ENCODE measurements around the gene PAH.
"Not testable (repeated sequence)": the region's sequence is repeated elsewhere in the genome, so short reads cannot be mapped to it uniquely, and the experiment has no call there.

The PAH gene

DNA sequence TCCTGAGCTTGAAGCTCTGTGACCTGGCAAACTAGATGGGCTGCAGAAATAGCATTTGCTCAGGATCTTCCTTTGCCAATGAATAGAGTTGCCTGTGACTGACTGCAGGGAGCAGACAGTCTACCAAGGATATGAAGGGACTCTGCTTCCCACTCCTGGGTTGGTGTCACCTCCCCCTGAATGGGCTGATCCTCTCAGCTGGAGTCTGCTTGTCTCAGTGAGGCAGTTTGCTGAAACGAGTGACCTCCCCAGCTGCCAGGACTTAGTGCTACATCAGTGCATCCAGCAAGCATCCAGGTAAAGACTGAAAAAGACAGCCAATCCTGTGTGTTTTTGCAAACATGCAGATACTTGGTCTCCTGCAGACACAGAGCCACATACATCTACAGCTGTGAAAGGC lies 28.5 kb downstream of the PAH start:
- no peak for DNase-seq

DNA sequence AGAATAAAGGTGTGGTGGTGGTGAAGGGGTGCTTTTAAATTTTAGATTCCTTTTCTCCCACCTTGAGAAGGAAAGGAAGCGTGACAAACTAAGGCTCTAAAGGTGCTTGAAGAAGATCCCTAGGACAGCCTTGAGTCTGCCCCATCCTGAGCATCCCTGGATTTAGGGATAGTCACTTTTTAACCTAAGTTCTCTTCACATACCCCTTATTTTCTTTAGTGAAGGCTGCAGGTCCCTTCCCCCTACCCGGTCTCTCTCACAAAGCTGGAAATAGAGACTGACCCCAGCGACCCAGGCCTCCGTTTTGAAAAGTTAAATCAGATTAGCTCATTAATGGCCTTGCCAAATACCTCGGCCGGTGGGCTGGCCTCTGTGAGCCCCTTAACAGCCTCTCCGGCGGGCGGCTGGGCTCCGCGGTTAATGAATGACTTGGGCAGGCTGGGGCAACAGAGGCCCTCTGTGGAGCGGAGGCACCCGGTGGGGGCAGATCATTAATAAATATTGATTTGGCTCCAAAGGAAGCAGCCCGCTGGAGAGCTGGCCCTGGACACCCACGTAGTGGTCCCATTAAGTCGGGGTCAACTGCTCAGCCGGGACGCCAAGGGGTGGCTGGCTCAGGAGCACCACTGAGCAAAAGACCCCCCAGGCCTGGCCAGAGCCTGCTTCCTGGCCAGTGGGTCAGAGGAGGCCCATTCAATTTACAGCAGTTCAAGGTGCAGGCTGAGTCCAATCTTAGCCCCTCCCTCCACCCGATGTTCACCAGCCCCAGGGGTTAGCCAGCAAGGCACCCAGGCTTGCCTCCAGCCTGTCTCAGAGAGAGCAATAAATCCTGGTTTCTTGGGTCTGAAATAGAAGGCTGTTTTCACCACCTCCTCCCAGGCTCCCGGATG lies 31.8 kb downstream of the PAH start:
- DNase-seq = no peak

DNA sequence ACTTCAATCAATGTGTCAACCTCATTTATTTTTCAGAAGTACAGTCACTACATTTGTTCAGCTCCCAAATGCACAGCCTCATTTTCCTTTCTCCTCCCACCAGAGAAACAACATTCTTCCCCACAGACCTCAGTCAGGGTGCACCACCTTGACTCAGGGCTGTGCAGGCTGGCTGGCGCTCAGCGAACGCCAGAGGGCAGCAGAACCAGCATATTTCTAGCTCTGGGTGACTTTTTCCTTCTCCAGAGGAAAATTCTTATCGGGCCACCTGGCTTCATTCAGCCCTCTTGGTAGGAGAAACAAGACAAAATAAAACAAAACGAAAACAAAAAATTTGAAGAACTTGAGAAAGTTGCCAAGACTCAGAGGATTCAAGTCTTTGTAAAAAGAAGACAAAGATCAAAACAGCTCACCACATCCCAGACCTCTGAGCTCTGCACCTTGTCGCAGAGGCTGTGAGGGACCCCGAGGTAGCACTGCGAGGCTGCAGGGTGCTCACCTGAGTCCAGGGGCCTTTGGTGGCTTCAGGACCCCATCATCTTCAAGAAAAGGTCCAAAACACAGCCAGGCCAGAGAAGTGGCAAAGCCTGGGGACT lies 33.7 kb downstream of the PAH start:
- DNase-seq = peak in 1 of 2 donors; percentile 41

DNA sequence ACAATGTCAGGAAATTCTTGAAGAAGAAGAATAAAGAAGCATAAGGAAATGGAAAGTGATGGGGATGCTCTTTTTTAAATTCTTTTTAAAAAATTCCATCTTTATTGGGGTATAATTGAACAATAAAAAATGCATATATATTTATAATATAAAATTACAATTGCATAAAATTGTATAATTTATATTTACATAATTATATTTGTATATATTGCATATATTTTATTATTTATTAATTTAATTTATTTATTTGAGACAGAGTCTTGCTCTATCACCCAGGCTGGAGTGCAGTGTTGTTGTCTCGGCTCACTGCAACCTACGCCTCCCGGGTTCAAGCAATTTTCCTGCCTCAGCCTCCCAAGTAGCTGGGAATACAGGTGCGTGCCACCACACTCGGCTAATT lies 36.3 kb downstream of the PAH start:
- no peak for DNase-seq

DNA sequence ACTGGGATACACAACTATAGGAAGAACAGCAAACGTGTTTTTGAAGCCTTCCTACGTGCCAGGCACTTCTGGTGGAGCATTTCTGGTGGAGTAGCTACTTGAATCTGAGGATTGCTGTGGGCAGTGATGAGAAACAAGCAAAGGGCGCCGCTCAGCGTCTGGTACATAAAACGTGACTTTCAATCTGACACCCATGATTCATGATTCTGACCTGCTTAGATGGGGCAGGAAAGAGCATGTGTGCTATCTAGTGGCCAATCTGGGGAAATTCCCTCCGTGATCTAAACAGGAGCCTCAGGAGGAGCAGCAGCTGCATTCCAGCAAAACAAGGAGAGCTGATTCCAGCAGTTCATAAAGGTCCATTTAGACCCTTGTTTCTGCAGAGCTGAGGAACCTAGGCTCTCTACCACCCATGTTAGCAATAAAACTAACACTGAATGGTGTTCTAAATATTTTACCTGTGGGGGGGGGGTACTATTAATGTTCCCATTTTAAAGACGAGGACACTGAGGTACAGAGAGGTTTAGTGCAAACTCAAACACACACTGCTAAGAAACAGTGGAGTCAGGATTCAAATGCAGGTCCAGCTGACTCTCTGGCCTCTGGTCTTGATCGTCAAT lies 37.8 kb downstream of the PAH start:
- DNase-seq = no peak

DNA sequence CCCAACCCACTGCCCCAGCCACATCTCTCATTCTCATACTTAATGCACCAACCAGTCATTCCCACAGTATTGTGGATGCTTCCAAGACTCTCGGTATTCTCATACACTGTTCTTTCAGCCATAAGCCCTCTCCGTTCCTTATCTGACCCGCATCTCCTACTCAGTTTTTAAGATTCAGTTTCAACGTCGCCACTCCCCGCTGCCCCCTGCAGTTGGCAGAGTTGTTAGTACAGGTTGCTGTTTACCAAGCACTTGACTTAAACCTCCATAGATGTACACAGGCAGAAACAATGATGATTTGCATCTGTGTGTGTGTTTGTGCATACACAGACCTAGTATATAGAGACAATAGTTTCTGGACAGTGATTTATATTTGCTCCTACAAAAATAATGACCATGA lies 40.2 kb downstream of the PAH start:
- no peak for DNase-seq

DNA sequence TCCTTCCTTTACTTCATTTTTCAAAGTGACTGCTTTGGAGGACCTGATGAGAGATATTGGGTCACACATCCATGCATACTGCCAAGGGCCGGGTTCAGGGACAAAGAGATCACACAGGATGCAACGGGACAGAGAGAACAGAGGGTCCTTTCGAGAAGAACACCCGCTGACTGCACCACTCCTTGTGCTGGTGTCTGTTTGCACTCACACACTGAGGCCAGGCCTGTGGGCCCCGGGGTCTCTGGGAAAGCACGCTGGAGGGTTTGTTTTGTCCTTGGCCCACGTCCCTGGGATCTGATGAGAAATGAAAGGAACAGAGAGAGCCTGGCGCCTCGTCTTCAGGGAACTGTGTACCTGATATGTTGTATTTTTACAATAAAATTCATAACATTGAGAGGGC lies 42.2 kb downstream of the PAH start:
- no peak for DNase-seq

DNA sequence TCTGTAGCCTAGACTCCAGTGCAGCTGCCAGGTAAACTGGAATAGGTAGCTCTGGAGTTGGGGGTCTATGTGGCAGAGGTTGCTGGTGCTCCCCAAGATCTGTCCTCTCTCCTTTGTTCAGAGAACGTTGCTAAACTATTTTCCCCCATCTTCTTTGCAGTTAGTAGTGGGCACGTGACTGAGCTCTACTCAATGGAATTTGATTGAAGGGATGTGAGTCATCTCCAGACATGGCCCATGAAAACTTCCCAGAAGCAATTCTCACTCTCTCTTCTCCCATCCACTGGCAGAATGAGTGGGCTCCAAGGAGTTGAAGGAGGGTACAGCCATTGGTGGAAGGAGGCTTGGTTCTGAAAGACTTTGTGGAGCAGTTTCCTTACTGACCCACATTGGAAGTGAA lies 44.0 kb downstream of the PAH start:
- DNase-seq = no peak

DNA sequence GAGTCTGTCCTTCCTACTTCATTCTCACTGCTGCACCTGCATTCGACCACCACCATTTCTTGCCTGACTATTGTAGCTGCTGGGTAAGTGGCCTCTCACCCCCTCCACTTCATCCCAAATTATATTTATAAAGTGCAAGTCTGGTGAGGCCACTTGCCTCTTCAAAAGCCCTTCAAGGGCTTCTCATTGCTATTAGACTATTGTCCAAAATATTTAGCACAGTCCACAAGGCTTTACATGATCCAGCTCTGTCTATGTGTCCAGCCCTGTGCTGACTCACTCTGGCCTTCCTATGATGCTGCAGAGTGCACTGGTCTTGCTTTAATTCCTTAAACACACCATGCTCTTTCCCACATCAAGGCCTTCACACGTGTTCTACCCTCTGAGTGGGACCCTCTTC lies 46.0 kb downstream of the PAH start:
- DNase-seq = no peak

DNA sequence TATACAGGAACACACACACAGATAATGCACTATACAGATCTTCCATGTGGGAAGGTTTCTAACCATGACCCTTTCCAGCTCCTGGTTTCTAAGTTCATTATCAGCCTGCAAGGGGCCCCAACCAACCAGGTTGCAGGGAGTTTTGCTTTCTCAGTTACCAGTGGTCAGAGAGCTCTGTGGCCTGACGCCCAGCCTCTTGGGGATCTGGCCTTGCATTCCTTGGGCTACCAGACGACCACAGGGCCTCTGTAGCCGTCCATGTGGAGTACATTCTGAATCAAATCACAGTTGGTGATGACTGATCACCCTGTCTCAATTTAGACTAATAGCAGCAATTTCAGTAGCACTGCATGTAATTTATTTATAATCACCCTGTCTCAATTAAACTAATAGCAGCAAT lies 47.5 kb downstream of the PAH start:
- DNase-seq = no peak

DNA sequence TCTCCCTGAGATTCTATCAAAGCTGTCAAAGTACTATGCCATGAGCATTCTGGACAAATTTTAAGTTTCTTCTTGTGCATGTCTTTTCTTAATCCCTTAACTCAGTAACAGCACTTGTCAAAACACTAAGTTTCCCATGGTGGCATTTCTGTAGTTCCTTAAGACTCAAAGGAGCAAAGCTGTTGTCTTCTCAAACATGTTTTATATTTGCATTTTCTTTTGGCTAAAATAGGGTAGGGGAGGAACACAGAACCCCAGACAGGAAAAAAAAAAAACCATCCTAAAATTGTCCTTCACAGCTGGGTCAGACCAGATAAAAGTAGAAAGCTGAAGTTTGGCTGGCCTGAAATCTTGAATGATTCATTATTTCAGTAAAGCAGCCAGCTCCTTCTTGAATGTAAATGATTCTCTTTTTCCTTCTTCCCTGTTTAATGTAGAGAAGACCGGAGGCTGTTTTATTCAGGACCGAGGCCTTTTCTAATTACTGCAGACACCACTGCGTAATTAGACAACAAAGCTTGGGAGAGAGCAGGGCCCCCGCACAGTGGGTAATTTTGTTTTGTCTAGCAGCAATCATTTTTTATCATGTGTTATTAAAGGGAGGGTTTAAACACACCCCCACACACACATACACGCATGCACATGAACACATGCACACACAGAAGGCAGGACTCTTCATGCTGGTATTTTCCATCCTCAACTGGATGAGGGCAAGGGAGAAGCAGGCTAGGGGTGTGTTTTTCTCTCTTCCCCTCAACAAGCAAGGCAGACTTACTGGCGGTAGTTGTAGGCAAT lies 51.0 kb downstream of the PAH start:
- no peak for DNase-seq

DNA sequence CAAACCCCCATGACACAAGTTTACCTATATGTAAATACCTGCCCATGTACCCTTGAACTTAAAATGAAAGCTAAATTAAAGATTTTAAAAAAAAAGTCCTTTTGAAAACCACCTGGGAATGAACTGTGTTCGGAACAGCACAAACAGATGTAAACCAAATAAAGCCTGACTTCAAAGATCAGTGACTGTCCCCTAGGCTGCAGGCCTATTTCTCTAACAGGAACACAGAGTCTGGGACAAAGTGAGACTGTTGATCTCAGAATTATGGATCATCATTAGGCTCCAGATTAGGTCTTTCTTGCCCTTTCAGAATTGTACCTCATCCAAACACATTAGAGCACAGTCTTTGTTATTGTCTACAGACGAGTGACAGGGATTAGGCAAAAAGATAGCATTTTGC lies 54.6 kb downstream of the PAH start:
- DNase-seq = no peak

DNA sequence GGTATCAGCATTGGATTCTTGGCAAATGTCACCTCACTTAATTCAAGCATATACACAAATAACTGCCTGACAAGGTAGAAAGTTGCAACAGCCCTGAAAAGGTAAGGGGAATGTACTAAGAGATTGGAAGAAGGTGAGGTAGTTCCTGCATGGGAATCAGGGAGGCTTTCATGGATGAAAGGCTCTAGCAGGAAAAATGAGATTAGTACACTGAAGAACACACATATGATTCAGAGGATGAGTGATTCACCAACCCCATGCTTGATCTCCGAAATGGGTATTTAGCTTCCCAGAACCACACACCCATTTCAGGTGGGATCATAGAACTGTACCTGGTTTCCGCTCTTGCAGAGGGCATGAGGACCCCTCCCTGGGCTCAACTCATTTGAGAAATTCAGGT lies 65.8 kb downstream of the PAH start:
- DNase-seq = no peak

DNA sequence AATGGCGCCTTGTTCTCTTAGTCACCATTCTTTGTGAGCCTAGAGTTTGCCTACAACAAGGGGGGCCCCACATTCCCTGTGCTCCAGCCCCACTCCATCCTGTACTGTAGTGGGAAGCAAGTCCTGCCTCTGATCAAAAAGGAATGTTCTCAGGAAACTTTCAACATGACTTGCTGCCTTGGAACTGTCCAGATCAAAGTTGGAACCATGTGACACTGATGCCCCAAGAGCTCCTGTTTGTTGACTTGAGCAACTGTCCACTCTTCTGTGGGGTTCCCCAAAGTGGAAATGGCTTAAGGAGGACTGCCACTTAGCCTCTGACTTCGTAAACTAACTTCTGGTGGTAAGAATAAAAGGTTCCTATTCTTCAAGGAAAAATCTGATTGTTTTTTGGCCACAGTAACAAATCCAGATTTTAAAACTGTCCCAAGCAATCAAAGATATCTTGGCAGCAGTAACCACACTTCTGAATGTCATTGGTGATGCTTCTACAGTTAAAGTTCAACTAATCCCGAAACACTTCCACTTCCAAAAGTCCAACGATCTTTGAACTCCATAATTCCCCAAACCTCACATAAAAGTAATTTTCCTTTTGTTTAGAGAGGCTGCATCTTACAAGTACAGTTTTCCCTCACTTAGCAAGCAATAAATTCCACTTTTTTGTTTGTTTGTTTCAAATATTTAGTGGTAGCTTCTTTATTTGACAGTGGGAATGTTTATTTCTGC lies 67.2 kb downstream of the PAH start:
- no peak for DNase-seq

DNA sequence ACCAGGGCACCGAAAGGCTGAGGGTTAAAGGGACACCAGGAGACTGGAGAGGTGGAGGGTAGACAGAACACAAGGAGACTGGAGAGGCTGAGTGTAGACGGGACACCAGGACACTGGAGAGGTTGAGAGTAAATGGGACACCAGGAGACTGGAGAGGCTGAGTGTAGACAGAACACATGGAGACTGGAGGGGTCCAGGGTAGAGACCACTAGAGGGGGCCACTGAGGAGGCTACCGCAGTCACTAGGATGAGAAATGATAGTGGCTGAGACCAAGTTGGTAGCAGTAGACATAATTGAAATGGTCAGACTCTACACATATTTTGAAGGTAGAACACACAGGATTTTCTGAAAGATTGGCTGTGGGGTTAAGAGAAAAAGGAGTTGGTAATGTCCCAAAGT lies 68.2 kb downstream of the PAH start:
- DNase-seq = no peak

DNA sequence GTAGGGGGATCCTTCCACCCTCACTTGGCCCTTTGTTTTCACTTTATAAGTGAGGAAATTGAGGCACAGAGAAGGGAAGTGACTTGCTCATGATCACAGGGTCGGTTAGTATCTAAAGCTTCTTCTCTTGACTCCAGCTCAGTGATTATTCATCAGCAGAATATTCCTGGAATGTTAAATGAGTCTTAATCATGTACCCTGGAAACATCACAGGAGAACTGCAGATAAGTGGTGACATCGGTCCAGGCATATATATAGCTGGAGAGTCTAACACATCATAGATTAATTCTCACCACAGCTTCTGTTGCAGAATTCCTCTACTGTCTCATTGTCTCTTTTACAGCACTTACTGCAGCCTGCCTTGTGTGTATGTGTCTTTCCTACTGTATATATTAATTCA lies 69.9 kb downstream of the PAH start:
- DNase-seq = no peak

DNA sequence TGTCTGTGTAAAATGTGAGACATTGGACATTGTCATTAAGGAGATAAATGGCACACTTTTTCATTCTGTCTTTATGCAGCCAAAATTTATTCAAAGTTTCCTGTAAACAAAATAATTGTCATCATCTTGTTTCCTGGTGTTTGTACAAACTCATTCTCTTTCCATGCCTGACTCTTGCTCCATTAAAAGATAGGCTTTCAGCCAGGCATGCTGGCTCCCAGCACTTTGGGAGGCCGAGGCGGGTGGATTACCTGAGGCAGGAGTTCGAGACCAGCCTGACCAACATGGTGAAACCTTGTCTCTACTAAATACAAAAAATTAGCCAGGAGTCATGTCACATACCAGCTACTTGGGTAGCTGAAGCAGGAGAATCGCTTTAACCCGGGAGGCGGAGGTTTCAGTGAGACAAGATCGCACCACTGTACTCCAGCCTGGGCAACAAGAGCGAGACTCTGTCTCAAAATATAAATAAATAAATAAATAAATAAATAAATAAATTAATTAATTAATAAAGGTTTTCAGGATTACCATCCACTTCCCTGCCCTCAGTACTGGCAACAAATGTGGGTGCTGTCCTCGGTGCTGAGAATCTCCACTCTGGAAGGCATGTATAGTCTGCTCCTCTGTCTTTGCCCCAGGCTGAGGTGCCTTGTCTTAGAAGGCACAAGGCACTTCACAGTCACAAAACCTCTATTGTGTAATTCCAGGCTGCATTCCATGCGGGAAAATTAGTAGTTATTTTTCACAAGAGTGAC lies 83.2 kb downstream of the PAH start:
- DNase-seq = no peak

DNA sequence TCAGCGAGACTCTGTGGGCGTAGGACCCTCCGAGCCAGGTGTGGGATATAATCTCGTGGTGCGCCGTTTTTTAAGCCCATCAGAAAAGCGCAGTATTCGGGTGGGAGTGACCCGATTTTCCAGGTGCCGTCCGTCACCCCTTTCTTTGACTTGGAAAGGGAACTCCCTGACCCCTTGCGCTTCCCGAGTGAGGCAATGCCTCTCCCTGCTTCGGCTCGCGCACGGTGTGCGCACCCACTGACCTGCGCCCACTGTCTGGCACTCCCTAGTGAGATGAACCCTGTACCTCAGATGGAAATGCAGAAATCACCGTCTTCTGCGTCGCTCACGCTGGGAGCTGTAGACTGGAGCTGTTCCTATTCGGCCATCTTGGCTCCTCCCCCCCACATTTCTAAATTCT lies 84.2 kb downstream of the PAH start:
- DNase-seq = not testable (repeated sequence)

DNA sequence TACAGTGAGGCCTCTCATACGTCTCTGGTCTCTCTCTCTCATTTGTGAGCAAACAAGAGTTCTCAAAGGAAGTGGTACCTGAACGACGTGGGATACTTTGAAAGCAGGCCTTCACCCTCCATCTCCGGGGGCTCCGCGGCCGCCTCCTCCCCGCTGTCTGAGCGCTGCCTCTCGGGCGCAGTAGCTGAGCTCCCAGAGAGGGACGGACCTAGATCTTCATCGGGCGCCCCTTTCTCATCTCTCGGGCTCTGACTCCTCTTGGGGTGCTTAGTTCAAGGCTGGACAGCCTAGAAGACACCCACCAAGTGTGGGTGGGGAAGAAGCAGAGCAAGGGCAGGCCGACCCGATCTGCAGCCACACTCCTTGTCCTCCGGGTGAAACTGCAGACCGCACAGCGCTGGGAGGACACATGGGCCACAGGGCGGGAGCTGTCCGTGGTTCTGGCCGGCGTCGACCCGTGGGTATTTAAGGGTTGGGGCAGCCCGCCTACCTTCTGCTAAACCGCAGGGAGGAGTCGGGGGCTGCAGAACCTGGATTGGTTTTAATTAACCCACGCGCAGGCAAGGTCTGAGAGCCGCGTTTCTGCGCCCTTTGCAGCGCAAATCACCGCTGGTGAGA lies 92.7 kb downstream of the PAH start:
- DNase-seq = no peak

DNA sequence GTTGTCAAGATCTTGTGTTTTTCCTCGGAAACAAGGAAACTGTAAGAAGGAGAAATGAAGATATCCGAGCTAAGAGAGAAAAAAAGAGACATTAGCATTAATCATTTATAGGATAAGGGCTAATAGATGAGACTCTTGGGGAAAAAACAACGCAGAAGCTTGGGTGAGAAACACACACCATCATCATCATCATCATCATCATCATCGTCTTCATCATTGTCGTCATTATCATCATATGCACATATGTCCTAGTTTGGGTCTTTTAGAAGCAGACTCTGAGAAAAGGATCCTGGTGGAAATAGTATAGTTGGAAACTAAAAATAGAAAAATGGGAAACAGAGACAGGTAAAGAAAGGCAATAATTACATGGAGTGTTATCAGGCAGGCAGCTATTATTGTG lies 95.9 kb downstream of the PAH start:
- no peak for DNase-seq

DNA sequence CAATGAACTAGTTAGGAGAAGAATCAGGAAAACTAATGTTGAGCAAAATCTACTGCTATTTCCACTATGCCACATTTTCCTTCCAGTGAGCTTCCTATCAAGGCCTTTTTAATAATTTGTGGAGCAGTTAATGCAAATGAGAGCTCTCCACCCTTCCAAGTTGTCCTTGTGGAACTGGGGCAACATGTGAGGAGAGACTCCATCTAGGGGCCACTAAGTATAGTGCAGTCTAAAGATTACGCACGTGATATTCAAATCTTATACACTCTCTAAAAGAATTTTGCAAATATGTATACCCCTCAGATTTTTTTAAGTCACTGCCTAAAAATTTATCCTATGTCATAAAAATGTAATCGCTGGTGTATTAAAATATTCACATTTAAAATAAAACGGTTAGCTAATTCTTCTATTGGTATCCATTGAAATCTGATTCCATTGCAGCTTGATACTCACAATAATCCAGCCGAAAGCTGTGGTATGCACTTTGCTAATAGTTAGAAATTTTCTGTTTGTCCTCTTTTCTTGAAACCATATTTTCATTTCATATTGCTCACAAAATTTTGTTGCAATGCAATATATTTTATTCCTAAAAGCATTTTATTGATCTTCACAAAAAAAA lies 100.1 kb downstream of the PAH start:
- peak in 1 of 2 donors; percentile 33 for DNase-seq
